ENCODE data around the gene BOLA2B.
"Not testable (repeated sequence)": the region's sequence is repeated elsewhere in the genome, so short reads cannot be mapped to it uniquely, and the experiment has no call there.

DNA sequence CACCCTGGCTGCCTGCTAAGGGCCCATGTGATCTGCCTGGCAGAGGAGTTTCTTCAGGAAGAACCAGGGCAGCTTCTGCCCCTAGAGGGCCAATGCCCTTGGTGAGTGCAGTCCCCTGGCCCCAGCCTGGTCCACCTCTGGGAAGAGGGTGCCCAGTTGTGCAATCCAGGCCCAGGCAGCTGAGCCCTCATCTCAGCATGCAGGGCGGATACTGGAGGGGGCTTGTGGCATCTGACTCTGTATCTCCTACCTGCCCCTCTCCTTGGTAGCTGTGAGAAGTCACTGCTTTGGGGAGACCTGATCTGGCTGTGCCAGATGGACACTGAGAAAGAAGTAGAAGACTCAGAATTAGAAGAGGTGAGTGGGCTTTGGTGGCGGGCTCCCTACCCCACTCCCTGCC is 3.5 kb upstream of the BOLA2B start:
- TF ChIP-seq, protein P1, sequence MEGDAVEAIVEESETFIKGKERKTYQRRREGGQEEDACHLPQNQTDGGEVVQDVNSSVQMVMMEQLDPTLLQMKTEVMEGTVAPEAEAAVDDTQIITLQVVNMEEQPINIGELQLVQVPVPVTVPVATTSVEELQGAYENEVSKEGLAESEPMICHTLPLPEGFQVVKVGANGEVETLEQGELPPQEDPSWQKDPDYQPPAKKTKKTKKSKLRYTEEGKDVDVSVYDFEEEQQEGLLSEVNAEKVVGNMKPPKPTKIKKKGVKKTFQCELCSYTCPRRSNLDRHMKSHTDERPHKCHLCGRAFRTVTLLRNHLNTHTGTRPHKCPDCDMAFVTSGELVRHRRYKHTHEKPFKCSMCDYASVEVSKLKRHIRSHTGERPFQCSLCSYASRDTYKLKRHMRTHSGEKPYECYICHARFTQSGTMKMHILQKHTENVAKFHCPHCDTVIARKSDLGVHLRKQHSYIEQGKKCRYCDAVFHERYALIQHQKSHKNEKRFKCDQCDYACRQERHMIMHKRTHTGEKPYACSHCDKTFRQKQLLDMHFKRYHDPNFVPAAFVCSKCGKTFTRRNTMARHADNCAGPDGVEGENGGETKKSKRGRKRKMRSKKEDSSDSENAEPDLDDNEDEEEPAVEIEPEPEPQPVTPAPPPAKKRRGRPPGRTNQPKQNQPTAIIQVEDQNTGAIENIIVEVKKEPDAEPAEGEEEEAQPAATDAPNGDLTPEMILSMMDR (conservative IDR thresholded peaks at IDR 0.05 in 1 of 2, IDR thresholded peaks at IDR 0.05 in 1 of 2; ENCODE audit: extremely low read depth in 1 of 2, insufficient read depth in 1 of 2, low read depth in 1 of 2, low read length in 2 of 2), result not testable (repeated sequence)
- not testable (repeated sequence) for TF ChIP-seq EZH2 (IDR thresholded peaks at IDR 0.05; ENCODE audit: borderline replicate concordance, low read length)
